Right atrium auricular region (tissue), 2 donors: Measurements from ENCODE around the gene MAN1A2. TPM values are rescaled to one million over a fixed set of nuclear protein-coding genes. Genes with fewer than 3 reads are reported as not detected.

ENCODE experiments used
- DNase-seq: peaks from one replicate; pipeline ENCODE4 v3.0.0-alpha.2; 2019; ENCODE audit warnings: low spot score
- H3K27ac ChIP-seq, 2 donors: fragments of 200-600 bp; sonication (generic); 1 replicate in 1 of 2; 2 replicates in 1 of 2; pipeline ENCODE4 v1.5.1; 2016 to 2019
- H3K27me3 ChIP-seq, 2 donors: fragments of 200-600 bp; sonication (generic); one replicate each; pipeline versions ENCODE4 v1.5.1 to v1.6.0; 2017 to 2019
- H3K36me3 ChIP-seq: fragments of 200-600 bp; sonication (generic); one replicate; pipeline ENCODE4 v1.5.1; 2016
- H3K4me1 ChIP-seq, 2 donors: fragments of 200-600 bp; sonication (generic); one replicate each; pipeline versions ENCODE4 v1.5.1 to v1.6.0; 2017 to 2019
- H3K4me3 ChIP-seq, 2 donors: fragments of 200-600 bp; sonication (generic); 1 replicate in 1 of 2; 2 replicates in 1 of 2; pipeline ENCODE4 v1.5.1; 2017 to 2019; ENCODE audit warnings: mild to moderate bottlenecking in 1 of 2, moderate library complexity in 1 of 2
- H3K9me3 ChIP-seq, 2 donors: fragments of 200-600 bp; sonication (generic); one replicate each; pipeline ENCODE4 v1.5.1; 2019
- CTCF ChIP-seq, 2 donors: fragments of 200-600 bp; sonication (generic); IDR thresholded peaks; one replicate each; pipeline ENCODE4 v1.5.1; 2019; ENCODE audit warnings: antibody characterized with exemption in 2 of 2
- total RNA-seq, 2 donors: library from RNA; depleted of rRNA; stranded (reverse); fragments of >200 nt; gene quantifications; one replicate each; pipeline ENCODE4 v1.1.0, GENCODE V29; 2016

MAN1A2 gene
- total RNA-seq, 2 donors from 2014 or later, result 26.7 to 52.7 TPM

- H3K4me1 ChIP-seq, result no peaks in the 10 kb centered on the region
- TF ChIP-seq CTCF (IDR thresholded peaks at IDR 0.05), result no peak
- H3K4me3 ChIP-seq, result no peak overlapping the region
- no peaks in the 10 kb centered on the region for H3K27me3 ChIP-seq
- peaks cover 5% of the 10 kb centered on the region for H3K36me3 ChIP-seq
- no peak for DNase-seq
- H3K9me3 ChIP-seq, result no peaks in the 10 kb centered on the region
- H3K27ac ChIP-seq, result no peak overlapping the region
Observed at GRCh38 chr1:117401761-117402160, 34.5 kb downstream of the MAN1A2 start.

GRCh38 chr1:117403597-117403996 is 36.3 kb downstream of the MAN1A2 start:
- no peak for TF ChIP-seq CTCF (IDR thresholded peaks at IDR 0.05)
- no peak overlapping the region for H3K27ac ChIP-seq
- H3K4me1 ChIP-seq, result no peaks in the 10 kb centered on the region
- DNase-seq, result no peak
- no peaks in the 10 kb centered on the region for H3K27me3 ChIP-seq
- H3K4me3 ChIP-seq, result no peak overlapping the region
- no peaks in the 10 kb centered on the region for H3K9me3 ChIP-seq
- H3K36me3 ChIP-seq, result peaks cover 5% of the 10 kb centered on the region

GRCh38 chr1:117405042-117405441 is 37.8 kb downstream of the MAN1A2 start:
- Histone ChIP-seq H3K27me3 (no peaks in the 10 kb centered on the region), H3K9me3 (no peaks in the 10 kb centered on the region), H3K4me3 (no peak overlapping the region), H3K27ac (no peak overlapping the region), H3K4me1 (no peaks in the 10 kb centered on the region), H3K36me3 (peaks cover 5% of the 10 kb centered on the region)
- TF ChIP-seq CTCF (IDR thresholded peaks at IDR 0.05), result no peak
- DNase-seq, result no peak

- Histone ChIP-seq H3K9me3 (no peaks in the 10 kb centered on the region), H3K36me3 (no peaks in the 10 kb centered on the region), H3K4me3 (no peak overlapping the region), H3K4me1 (peaks cover 0 to 4% of the 10 kb centered on the region in 2 donors), H3K27ac (no peak overlapping the region), H3K27me3 (no peaks in the 10 kb centered on the region)
- TF ChIP-seq CTCF (IDR thresholded peaks at IDR 0.05), result no peak
- no peak for DNase-seq
Observed at GRCh38 chr1:117412472-117412871, 45.2 kb downstream of the MAN1A2 start.

- H3K36me3 ChIP-seq, result no peaks in the 10 kb centered on the region
- no peaks in the 10 kb centered on the region for H3K27me3 ChIP-seq
- no peaks in the 10 kb centered on the region for H3K9me3 ChIP-seq
- no peak for TF ChIP-seq CTCF (IDR thresholded peaks at IDR 0.05)
- peaks cover 0 to 4% of the 10 kb centered on the region in 2 donors for H3K4me1 ChIP-seq
- no peak overlapping the region for H3K4me3 ChIP-seq
- H3K27ac ChIP-seq, result no peak overlapping the region
- no peak for DNase-seq
Observed at GRCh38 chr1:117413412-117413811, 46.2 kb downstream of the MAN1A2 start.

- Histone ChIP-seq H3K9me3 (no peaks in the 10 kb centered on the region), H3K36me3 (no peaks in the 10 kb centered on the region), H3K27ac (no peak overlapping the region), H3K4me3 (no peak overlapping the region), H3K4me1 (peaks cover 0 to 4% of the 10 kb centered on the region in 2 donors), H3K27me3 (no peaks in the 10 kb centered on the region)
- no peak for TF ChIP-seq CTCF (IDR thresholded peaks at IDR 0.05)
- no peak for DNase-seq
Observed at GRCh38 chr1:117414943-117415342, 47.7 kb downstream of the MAN1A2 start.
